Loucy (cell line): ENCODE measurements around the gene LHPP.

Experiments
- EZH2phosphoT487 ChIP-seq: fragments of 200-600 bp; IDR thresholded peaks from 2 replicates; pipeline ENCODE4 v1.6.1; 2018; ENCODE audit warnings: antibody characterized with exemption, mild to moderate bottlenecking, moderate library complexity, borderline replicate concordance
- TF ChIP-seq, protein P1 (sequence below): fragments of 200-600 bp; sonication (generic); conservative IDR thresholded peaks from 2 replicates; pipeline ENCODE4 v1.5.1; 2014; ENCODE audit warnings: mild to moderate bottlenecking, antibody characterized with exemption, low read length

DNA sequence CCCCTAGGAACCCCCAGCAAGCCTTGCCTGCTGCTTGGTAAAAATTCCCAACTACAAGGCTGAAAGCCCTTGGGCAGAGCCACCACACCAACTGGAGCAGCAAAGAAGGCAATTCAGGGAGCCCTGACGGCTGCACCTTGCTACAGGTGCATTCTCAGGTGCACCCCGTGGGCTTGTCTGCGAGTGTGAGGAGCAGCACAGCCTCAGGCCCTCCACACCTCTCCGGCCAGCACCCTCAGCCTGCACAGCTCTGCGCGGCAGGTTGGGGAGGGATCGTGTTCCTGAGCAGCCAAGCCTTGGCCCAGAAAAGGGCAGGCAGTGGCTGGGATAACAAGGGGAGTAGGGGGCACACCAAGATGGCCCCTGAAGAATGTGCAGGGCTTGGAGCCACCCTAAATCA lies 178.4 kb downstream of the LHPP start:
- TF ChIP-seq, protein P1, sequence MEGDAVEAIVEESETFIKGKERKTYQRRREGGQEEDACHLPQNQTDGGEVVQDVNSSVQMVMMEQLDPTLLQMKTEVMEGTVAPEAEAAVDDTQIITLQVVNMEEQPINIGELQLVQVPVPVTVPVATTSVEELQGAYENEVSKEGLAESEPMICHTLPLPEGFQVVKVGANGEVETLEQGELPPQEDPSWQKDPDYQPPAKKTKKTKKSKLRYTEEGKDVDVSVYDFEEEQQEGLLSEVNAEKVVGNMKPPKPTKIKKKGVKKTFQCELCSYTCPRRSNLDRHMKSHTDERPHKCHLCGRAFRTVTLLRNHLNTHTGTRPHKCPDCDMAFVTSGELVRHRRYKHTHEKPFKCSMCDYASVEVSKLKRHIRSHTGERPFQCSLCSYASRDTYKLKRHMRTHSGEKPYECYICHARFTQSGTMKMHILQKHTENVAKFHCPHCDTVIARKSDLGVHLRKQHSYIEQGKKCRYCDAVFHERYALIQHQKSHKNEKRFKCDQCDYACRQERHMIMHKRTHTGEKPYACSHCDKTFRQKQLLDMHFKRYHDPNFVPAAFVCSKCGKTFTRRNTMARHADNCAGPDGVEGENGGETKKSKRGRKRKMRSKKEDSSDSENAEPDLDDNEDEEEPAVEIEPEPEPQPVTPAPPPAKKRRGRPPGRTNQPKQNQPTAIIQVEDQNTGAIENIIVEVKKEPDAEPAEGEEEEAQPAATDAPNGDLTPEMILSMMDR = no peak
- TF ChIP-seq EZH2phosphoT487 = no peak
